ENCODE data around the gene HINFP.

DNA sequence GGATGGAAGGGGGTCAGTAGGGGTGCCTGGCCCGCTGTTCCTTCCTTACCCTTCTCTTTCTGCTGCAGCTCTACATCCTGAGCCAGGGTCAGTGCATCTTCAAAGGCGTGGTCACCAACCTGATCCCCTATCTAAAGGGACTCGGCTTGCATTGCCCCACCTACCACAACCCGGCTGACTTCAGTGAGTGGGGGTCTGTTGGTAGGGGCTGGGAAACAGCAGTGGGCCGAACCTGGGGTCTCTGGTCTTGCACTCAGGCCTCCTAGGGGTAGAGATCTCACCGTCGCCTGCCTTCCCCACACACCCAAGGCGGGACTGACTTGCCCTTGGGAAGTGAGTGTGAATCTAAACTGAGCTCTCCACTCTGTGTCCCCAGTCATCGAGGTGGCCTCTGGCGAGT is 35.1 kb downstream of the HINFP start:
- TF ChIP-seq MXI1 (IDR thresholded peaks at IDR 0.05; ENCODE audit: borderline replicate concordance, low read depth, low read length) (no peak), POLR2A (IDR thresholded peaks at IDR 0.05; ENCODE audit: low read depth, low read length) (no peak), RAD21 (IDR thresholded peaks at IDR 0.05; ENCODE audit: low read length) (no peak), MAZ (IDR thresholded peaks at IDR 0.05; ENCODE audit: borderline replicate concordance, low read depth, low read length) (no peak), NFE2L2 (IDR thresholded peaks at IDR 0.05; ENCODE audit: low read depth, low read length) (no peak), SMC3 (IDR thresholded peaks at IDR 0.05; ENCODE audit: low read depth, low read length) (no peak)
- TF ChIP-seq, protein P1, sequence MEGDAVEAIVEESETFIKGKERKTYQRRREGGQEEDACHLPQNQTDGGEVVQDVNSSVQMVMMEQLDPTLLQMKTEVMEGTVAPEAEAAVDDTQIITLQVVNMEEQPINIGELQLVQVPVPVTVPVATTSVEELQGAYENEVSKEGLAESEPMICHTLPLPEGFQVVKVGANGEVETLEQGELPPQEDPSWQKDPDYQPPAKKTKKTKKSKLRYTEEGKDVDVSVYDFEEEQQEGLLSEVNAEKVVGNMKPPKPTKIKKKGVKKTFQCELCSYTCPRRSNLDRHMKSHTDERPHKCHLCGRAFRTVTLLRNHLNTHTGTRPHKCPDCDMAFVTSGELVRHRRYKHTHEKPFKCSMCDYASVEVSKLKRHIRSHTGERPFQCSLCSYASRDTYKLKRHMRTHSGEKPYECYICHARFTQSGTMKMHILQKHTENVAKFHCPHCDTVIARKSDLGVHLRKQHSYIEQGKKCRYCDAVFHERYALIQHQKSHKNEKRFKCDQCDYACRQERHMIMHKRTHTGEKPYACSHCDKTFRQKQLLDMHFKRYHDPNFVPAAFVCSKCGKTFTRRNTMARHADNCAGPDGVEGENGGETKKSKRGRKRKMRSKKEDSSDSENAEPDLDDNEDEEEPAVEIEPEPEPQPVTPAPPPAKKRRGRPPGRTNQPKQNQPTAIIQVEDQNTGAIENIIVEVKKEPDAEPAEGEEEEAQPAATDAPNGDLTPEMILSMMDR (conservative IDR thresholded peaks at IDR 0.05; ENCODE audit: low read depth, low read length) = no peak
- TF ChIP-seq, protein P2, sequence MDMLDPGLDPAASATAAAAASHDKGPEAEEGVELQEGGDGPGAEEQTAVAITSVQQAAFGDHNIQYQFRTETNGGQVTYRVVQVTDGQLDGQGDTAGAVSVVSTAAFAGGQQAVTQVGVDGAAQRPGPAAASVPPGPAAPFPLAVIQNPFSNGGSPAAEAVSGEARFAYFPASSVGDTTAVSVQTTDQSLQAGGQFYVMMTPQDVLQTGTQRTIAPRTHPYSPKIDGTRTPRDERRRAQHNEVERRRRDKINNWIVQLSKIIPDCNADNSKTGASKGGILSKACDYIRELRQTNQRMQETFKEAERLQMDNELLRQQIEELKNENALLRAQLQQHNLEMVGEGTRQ (IDR thresholded peaks at IDR 0.05; ENCODE audit: low read depth, low read length) = no peak

Data from IMR-90 (cell line).